Cardiac muscle cell (in vitro differentiated cells and primary cell): Measurements from ENCODE around the gene CLP1. TPM values are rescaled to one million over a fixed set of nuclear protein-coding genes. Genes with fewer than 3 reads are reported as not detected.

ENCODE experiments used
- DNase-seq, 2 donors: peaks; one replicate each; pipeline versions ENCODE4 v3.0.0 to v3.0.0-alpha.2; 2010 to 2017; ENCODE audit warnings: low read depth in 1 of 2, low spot score in 1 of 2
- H3K27ac ChIP-seq: fragments of 200-600 bp; sonication (generic); 2 replicates; pipeline ENCODE4 v1.5.1; 2016
- H3K27me3 ChIP-seq: fragments of 200-600 bp; sonication (generic); 2 replicates; pipeline ENCODE4 v1.6.0; 2016; ENCODE audit warnings: control low read depth
- H3K36me3 ChIP-seq: fragments of 200-600 bp; sonication (generic); 2 replicates; pipeline ENCODE4 v1.5.1; 2016; ENCODE audit warnings: control low read depth
- H3K4me1 ChIP-seq: fragments of 200-600 bp; sonication (generic); 2 replicates; pipeline ENCODE4 v1.8.1; 2017; ENCODE audit warnings: low read depth, mild to moderate bottlenecking, mixed run types
- H3K4me3 ChIP-seq: fragments of 200-600 bp; sonication (generic); 2 replicates; pipeline ENCODE4 v1.5.1; 2016; ENCODE audit warnings: mild to moderate bottlenecking
- H3K9me3 ChIP-seq: fragments of 200-600 bp; sonication (generic); 2 replicates; pipeline ENCODE4 v1.5.1; 2017; ENCODE audit warnings: low read depth, mild to moderate bottlenecking, control low read depth
- CTCF ChIP-seq: IDR thresholded peaks from 2 replicates; pipeline ENCODE4 v1.5.1; 2012; ENCODE audit warnings: low read depth, mild to moderate bottlenecking, low read length
- polyA plus RNA-seq: library from polyadenylated mRNA; unstranded; fragments of >200 nt; fragmentation: Nextera tagmentation; extraction: Ambion mirVana; gene quantifications from 2 replicates; pipeline ENCODE4 v1.2.1, GENCODE V29; 2016
- total RNA-seq: library from RNA; depleted of rRNA; stranded (reverse); fragments of >200 nt; gene quantifications from 2 replicates; pipeline ENCODE4 v1.2.3, GENCODE V29; 2016

CLP1 gene
- total and polyA plus RNA-seq, 2 experiments from 2014 or later = 16.5 to 17.9 TPM

- Histone ChIP-seq H3K9me3 (no peaks in the 10 kb centered on the region), H3K4me1 (no peaks in the 10 kb centered on the region), H3K27me3 (no peaks in the 10 kb centered on the region), H3K27ac (no peak overlapping the region), H3K36me3 (no peaks in the 10 kb centered on the region), H3K4me3 (no peak overlapping the region)
- no peak for TF ChIP-seq CTCF
- DNase-seq = peak in 1 of 2 donors; percentile 12
Observed at GRCh38 chr11:57630171-57630570, 27.4 kb upstream of the CLP1 start.

- Histone ChIP-seq H3K36me3 (no peaks in the 10 kb centered on the region), H3K4me3 (no peak overlapping the region), H3K27me3 (no peaks in the 10 kb centered on the region), H3K27ac (no peak overlapping the region), H3K4me1 (peaks cover under 1% of the 10 kb centered on the region), H3K9me3 (no peaks in the 10 kb centered on the region)
- TF ChIP-seq CTCF = no peak
- DNase-seq = no peak
Observed at GRCh38 chr11:57632116-57632515, 25.4 kb upstream of the CLP1 start.

GRCh38 chr11:57633394-57634070 lies 24.0 kb upstream of the CLP1 start:
- peaks cover 5% of the 10 kb centered on the region for H3K4me1 ChIP-seq
- DNase-seq = no peak
- no peak overlapping the region for H3K4me3 ChIP-seq
- no peak for TF ChIP-seq CTCF
- no peaks in the 10 kb centered on the region for H3K36me3 ChIP-seq
- H3K27ac ChIP-seq = no peak overlapping the region
- no peaks in the 10 kb centered on the region for H3K9me3 ChIP-seq
- no peaks in the 10 kb centered on the region for H3K27me3 ChIP-seq

- H3K9me3 ChIP-seq = no peaks in the 10 kb centered on the region
- no peaks in the 10 kb centered on the region for H3K27me3 ChIP-seq
- H3K27ac ChIP-seq = no peak overlapping the region
- H3K36me3 ChIP-seq = no peaks in the 10 kb centered on the region
- H3K4me1 ChIP-seq = peaks cover 5% of the 10 kb centered on the region
- no peak for DNase-seq
- H3K4me3 ChIP-seq = no peak overlapping the region
- no peak for TF ChIP-seq CTCF
Observed at GRCh38 chr11:57634311-57634710, 23.3 kb upstream of the CLP1 start.

- TF ChIP-seq CTCF = no peak
- Histone ChIP-seq H3K27me3 (no peaks in the 10 kb centered on the region), H3K9me3 (no peaks in the 10 kb centered on the region), H3K27ac (no peak overlapping the region), H3K36me3 (no peaks in the 10 kb centered on the region), H3K4me3 (no peak overlapping the region), H3K4me1 (peaks cover 8% of the 10 kb centered on the region)
- DNase-seq = no peak
Observed at GRCh38 chr11:57635246-57635645, 22.3 kb upstream of the CLP1 start.
